GM19351 (cell line): ENCODE results near the gene IRF1.

Experiments
- ATAC-seq: cut with Tn5 transposase; IDR thresholded peaks from one replicate; pipeline ENCODE4 v1.9.1; 2021; ENCODE audit warnings: mild to moderate bottlenecking, moderate library complexity; ENCODE audit not compliant: unreplicated experiment

The IRF1 gene

DNA sequence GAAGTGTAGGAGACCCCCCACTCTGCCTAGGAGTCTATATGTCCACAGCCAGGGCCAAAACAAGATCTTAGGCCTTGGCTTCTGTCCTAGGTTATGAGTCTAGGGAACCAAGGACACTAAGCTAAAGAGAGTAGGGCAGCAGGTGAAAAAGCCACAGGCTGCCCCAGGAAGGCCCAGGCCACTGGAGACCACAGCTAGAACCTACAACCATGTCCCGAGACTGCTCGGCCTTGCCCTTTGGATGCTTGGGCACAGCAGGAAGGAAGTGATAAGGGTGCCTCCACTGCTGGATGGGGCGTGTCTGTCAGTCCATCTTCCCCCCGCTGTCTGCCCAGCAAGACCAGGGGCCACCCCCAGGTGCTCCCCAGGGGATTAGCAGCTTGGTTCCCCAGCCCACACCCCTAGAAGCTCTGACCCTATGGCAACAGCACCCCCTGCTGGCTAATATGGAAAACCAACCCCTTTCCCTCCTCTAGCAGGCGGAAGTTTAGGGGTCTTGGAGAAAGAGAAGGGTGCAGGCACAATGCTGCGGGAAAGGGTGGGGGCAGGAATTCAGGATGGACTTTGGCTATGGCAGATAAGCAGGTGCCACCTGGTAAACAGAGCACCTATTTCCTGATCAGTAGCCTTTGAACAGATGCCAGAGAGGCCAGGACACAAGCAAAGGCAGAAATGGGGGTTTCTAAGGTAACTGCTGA lies 10.5 kb upstream of the IRF1 start:
- ATAC-seq = peak; percentile 45

DNA sequence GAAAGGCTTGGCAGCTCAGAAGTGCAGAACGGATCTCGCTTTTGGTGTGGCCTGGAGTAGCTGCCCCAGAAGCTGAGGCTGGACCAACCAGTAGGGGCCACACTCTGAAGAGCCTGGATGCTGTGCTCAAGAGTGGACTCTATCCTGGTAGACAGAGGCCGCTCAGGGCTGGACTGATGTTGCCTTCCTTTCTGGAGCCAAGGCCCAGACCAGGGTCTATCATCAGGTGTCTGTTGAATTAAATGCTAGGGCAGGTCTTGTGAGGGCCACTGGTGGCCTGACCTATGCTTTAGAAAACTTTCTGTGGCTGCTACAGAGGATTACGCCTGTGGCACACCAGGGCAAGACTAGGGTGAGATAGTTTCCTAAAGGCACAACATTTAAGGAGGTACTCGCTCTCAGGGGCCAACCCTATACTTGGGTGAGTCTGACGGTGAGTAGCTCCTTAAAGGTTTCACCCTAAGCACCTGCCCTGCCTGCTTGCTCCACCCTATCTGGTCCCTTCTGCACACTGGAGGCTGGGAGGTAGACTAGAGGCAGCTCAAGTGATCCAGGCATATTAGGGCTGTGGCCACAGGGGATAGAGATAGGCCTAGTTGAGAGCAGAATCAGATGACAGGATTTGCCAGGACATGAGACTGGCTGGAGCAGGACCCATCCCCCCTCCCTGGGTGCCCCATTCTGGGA lies 9.8 kb upstream of the IRF1 start:
- no peak for ATAC-seq

DNA sequence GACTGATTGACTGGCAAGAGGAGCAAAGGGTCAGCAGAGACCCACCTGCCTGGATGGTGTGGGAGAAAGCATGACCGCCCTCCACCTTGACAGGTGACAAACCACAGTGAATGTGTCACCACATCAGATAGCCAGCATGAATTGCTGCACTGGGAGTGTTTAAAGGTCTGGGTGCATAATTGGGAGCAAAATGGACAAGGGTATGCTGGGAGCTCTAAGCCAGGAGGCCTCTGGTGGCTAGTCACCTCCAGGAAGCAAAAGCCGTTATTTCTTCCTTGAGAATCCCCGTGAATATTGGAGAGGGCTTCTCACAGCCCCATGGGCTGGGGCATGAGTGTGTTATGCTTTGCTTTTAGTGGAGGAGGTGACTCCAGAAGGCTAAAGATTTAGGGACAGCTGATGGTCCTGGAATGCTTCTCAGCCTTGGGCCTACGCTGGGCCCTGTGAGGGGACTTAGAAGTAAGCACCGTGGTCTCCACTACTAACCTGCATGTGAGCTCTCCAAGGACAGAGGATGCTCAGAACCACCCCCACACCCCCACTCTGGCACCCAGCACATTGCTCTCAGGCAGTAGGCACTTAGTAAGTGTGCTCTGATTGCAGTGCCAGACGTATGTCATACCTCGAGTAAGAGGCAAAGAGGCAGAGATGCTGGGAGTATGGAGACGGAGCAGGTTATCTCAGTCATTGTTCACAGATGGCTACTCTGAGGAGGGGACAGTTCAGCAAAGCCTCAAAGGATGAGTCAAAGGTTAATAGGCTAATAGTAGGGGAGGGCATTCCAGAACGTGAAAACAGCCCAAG lies 9.1 kb upstream of the IRF1 start:
- no peak for ATAC-seq

DNA sequence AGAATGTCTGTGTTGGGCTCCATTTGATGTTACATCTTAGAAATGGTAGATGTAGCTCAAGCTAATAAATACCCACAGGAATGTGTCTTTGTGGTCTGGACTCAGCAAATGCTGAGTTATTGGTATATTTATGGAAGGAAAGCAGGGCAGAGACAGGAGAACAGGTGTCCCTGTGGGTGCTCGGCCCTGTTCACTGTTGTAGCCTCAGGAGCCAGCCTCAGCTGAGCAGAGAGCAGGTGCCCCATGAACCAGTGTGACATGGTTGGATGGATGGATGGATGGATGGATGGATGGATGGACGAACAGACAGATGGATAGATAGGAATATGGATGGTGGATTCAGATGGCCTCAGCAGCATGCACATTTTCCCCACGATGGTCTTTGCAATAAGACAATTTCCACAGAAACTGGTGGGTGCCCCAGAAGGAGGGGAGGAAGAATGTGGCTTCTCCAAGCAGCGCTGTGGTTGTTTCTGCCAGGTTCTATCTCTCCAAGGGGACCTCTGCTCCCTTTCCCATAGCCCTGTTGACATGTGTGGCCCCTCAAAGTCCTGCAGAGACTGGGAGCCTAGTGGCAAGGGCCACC lies 8.2 kb upstream of the IRF1 start:
- ATAC-seq = no peak

DNA sequence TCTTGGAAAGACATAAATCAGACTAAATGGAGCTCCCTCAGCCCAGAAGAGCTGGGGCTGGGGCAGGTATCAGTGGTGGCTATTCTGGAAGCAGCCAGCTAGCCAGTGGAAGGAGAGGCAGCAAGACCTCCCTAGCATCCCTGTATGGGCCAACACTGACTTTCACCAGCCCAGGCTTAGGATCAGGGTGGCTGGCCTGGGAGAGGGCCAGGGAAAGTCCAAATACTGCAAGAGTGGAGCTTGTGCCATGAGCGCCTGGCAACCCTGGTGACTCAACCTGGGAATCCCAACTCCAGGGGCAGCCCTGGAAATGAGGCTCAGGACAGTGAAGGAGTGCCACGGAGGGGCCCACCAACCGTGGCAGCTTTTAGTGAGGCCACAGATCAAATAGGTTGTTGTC lies 7.6 kb upstream of the IRF1 start:
- no peak for ATAC-seq

DNA sequence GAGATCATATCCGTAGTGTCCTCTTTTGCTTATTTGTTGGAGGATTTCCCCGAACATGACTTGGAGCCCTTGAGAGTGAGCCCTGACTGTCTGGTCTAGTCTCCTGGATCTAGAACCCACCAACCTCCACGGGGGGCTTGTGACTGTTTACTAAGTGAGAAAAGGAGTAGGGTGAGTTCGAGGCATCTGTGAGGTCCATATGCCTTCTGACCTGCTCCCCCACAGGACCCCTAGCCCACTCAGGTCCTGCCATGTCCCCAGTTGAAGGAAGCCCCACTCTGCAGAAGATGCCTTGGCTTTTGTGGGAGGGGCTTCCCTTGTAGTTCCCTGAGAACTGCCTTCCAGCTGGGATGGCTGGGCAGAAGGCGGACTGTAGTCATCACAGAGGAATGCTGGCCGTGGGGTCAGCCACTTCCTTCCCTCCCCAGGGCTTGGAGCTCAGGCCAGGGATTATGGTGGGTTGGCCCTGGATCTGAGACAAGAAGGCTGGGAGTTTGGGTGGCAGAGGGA lies 7.0 kb upstream of the IRF1 start:
- ATAC-seq = no peak

DNA sequence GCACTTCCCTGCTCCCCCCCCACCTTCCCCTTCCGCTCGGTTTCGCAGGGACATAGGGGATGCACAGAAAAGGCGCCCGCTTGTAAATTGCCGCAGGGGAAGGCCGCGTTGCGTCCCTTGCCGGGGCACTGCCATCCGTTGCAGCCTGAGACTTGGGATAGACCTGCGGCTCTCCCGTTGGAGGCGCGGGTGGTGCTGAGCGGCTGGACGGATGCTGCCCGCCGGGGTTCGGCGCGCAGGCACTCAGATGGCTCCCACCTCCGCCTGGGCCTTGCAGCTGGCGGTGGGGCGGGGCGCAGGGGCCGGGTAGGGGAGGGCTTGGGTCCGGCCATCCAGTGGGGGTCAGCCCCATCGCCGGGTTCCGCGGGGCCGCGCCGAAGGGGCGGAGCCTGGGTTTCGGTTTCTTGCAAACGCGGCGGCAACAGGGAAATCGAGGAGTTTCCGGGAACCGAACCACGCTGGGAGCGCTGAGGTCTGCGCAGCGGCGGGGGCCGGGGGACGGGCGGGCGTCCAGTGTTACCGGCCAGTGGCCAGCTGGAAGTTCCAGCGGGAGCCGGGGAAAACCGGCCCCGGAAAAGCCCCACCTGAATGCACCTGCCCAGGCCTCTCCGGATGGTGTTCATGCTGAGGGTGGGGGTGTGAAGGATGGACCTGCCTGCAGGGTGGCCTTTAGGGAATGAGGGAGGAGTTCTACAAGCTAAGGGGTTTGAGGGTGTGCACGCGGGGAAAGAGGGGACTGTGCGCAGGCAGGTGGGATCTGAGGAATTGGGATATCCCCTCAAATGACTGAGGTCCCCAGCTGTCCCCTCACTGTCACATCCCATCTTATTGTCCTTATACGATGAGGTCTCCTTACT lies 6.3 kb upstream of the IRF1 start:
- peak; percentile 54 for ATAC-seq

DNA sequence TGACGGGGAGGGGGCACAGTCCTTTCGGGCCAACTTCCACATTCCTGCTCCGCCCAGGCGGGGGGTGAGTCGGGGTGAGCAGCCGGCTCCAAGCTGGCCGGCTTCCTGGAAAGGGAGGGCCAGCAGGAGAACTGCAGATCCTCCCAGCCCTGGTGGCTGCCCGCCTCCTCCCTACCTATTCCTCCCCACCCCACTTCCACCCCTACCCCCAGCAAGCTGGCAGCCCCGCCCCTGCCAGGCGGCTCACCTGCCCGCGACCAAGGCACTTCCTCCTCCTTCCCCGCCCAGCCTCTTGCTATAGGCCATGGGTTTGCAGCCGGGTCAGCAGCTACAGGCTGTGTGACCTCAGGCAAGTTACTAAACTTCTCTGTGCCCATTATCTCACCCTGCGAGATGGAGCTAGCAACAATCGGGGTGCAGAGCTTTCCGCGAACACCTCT lies 5.6 kb upstream of the IRF1 start:
- ATAC-seq = peak; percentile 41

DNA sequence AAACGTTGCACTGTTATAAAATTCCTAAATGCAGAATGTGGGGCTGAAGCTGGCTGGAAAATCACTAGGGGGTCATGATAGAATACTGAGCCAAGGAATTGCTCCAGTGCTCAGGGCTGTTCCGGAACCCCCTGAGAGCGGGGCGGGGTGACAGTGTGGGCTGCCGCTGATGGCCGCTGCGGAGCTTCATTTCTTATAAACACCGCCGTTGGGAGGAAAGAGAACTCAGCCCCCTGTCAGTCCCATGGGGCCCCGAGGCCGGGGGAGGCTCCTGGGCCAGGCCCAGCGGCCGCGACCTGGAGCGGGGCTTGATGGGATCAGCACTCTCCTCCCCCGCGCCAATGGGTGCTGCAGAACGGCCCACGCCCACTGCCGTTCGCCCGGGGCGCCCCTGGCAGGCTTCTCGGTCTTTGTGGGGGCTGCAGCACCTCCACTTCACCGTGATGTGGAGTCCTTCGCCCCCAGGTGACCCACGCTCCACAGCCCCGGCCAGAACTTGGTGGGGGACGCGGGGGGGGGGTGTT lies 5.2 kb upstream of the IRF1 start:
- peak; percentile 28 for ATAC-seq

DNA sequence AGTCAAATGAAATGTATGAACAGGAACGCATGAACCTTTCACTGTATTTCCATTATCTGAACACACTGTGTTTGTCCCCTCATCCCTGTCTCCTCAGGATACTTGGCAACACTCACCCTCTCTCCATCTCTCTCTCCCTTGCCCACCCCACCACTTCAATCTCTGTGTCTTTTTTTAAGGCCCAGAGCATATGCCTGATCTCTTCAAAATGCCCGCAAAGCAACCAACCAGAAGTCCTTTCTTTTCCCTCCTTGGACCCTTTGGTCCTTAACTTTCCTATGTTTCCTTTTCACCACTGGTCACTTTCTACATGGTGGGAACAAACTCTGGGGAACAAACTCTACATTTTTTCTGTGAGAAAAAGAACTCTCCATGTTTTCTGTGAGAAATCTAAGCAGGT lies 3.2 kb upstream of the IRF1 start:
- no peak for ATAC-seq

DNA sequence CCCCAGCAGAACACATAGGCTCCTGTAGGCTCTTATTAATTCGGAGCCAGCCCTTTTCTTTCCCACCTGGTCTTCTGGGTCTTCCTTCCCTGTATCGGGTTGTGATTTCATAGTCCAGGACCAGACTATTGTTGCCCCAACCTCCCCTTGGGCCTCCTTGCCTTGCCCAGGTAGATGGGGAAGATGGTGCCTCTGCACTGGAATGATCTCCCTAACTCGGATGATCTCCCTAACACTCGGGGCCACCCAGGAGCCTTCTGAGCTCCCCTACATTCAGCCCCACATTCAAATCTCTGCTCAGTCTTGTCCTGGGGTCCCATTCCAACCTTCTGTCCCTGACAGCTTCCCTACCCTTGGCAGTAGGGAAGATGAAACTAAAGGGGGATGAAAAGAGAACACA lies 2.7 kb upstream of the IRF1 start:
- no peak for ATAC-seq

DNA sequence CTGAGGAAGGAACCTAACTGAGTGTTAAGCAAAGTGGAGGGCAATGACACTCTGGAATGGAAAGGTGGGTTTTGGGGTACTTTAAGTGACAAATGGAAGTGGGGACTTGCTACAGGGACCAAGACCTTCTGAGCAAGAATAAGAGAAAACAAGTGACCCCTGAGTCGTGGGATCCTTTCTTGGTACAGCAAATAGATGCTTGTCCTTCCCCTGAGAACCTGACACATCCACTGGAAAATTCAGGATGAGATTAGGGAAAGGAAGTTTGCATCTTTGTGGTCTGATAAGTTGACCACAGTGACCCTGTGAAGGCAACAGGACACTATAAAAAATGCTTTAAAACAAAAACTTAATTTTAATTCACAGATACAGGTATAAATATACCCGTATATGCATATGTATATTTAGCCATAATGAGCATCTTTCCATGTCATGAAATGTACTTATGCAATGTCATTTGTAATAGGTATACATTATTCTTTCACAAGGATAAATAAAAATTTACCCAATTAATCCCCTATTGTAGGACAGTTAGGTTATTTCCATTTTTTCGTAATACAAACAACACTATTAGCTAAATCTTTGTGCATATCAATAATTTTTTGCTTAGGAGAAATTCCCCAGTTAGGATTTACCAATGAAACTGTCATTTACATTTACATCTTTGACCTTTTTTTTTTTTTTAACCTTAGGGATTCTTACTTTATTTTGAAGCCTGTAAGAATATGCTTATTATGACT lies 2.0 kb upstream of the IRF1 start:
- ATAC-seq = no peak

DNA sequence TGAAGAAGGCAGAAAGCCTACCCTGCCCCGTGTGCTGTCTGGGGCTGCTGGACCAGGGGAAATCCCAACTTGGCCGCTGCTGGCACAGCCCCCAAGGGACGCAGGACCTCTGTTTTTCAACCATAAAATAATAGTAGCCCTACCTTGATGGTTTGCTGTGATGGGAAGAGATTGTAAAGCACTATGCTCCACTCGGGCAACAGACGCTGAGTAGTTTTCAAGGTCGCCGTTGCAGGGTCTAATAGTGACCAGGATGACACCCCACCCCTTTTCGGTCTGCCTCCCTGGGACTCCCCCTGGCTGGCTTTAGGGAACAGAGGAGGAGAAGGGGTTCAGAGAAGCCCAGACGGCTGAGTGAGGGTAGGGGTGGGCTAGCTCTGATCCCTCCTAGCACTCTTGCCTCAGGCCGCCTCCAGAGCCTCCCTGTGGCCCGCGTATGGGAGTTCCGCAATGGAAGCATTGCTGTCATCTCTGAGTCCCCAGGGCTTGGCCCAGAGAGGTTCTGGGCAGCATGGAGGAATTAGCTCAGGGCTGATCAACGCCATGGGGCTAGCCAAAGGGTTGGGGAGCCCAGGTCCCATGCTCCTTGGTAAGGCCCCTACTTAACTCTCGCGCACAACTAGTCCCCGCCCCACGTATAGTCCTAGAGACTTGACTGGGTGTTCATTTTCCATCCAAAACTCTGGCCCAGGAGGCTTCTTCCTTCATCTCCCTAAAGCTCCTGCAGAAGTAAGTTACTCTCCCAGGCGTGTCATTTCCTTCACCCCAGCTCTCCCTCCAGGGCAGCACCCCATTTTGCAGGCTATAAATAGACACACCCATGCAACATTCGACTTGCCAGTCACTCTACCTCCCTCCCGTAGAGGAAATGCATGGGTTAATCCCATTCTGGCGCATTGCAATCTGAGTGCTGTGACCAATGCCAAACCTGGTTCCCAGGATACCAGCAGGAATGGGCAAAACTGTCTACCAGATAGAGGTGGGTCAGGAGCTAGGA lies 1.1 kb upstream of the IRF1 start:
- peak; percentile 19 for ATAC-seq

DNA sequence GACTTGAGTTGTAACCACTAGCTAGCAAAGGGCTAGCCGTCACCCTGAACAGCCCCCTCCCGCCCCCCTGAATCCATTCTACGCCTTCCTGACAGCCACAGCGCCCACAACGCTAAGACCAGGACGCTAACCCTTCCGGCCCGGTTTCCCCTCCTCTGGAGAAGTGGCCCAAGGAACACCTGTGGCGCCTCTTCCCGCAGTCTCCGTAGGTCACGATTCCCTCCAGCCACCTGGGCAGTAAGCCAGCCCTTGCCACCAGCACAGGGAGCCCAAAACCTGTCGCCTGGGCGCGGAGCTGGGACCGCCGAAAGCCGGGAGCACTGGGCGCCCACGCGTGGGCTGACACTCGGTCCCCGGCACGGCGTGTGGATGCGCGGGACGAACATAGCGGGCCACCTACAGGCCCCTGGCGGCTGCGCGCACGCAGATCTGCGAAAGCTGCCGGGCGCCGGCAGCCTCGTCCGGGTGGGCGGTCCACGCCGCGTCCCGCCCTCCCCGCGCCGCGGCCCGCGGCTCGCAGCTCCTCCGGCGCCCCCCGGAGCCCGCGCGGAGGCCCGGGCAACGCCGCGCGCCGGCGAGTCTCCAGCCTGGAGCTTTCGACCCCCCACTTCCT lies 596 bp downstream of the IRF1 start:
- peak; percentile 26 for ATAC-seq

DNA sequence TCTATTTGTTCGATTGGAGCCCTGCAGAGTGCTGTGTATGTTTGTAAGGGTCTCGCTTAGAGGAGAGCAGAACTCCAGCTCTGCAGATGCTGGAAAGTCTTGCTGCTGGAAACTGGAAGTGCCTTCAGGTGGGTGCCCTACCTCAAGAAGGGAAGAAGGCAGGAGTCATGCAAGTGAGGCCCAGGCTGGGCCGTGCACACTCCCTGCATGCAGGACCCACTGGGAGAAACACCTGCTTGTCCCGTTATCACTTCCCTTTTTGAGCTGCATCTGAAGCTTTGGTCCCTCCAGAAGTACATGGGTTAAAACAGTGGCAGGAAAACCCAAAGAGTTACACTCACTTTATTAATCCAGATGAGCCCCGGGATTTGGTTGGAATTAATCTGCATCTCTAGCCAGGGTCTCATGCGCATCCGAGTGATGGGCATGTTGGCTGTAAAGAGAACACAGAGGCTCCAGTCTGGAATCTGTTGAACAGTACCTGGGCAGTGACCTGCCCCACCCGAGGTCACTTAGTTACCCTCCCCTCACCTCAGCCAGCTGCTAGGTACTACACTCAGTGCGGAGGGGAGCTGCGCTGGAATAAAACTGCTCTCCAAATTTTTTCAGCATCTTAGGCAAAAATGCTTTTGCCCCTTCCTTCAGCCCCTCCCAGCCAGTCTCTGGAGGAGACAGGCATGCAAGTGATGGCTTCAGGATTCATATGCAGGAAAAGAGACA lies 1.4 kb downstream of the IRF1 start:
- ATAC-seq = no peak

DNA sequence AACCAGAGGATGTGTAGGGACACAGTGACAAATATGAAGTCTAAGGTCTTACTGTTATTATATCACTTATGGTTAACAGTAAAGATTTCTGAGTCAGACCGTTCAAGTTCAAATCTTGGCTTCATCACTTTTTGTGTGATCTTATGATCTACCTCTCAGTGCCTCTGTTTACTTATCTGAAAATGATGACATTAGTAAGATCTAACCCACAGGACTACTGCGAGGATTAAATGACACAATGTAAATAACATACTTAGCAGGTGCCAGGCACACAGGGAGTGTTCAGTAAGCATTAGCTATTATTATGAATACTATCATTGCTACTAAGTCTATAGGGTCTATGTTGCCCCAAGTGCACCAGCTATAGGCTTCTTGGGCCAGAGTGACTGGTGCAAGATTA lies 2.0 kb downstream of the IRF1 start:
- ATAC-seq = no peak
